MM.1S (cell line): Measurements from ENCODE around the gene PPP5C.
"Not testable (repeated sequence)": the region's sequence is repeated elsewhere in the genome, so short reads cannot be mapped to it uniquely, and the experiment has no call there.

ENCODE experiments used
- DNase-seq: peaks from one replicate; pipeline ENCODE4 v3.0.0-alpha.2; 2015
- H2AFZ ChIP-seq: fragments of 300-600 bp; sonication (generic); 2 replicates; pipeline ENCODE4 v1.6.0; 2016; ENCODE audit warnings: antibody characterized with exemption, low read length
- H3F3A ChIP-seq: fragments of 300-600 bp; sonication (generic); 2 replicates; pipeline ENCODE4 v1.6.1; 2016; ENCODE audit warnings: mild to moderate bottlenecking, antibody characterized with exemption, low read length, moderate library complexity, mixed read lengths; ENCODE audit not compliant: insufficient read depth
- H3K27ac ChIP-seq: fragments of 300-600 bp; sonication (generic); 2 replicates; pipeline ENCODE4 v1.5.1; 2016; ENCODE audit warnings: mild to moderate bottlenecking, low read length
- H3K27me3 ChIP-seq: fragments of 300-600 bp; sonication (generic); replicated peaks from 2 replicates; pipeline ENCODE4 v1.6.0; 2016; ENCODE audit warnings: low read length; ENCODE audit not compliant: insufficient read depth
- H3K36me3 ChIP-seq: fragments of 300-600 bp; sonication (generic); replicated peaks from 2 replicates; pipeline ENCODE4 v1.6.1; 2016; ENCODE audit warnings: mild to moderate bottlenecking, low read length, mixed read lengths; ENCODE audit not compliant: insufficient read depth
- H3K4me1 ChIP-seq: fragments of 300-600 bp; sonication (generic); 2 replicates; pipeline ENCODE4 v1.6.1; 2016; ENCODE audit warnings: low read length, mixed read lengths
- H3K4me2 ChIP-seq: fragments of 300-600 bp; sonication (generic); 2 replicates; pipeline ENCODE4 v1.6.0; 2016; ENCODE audit warnings: low read depth, low read length
- H3K4me3 ChIP-seq: fragments of 300-600 bp; sonication (generic); 2 replicates; pipeline ENCODE4 v1.5.1; 2016; ENCODE audit warnings: low read length, mixed read lengths
- H3K79me2 ChIP-seq: fragments of 300-600 bp; sonication (generic); 2 replicates; pipeline ENCODE4 v1.6.1; 2016; ENCODE audit warnings: mixed run types, low read length, mixed read lengths
- H3K9ac ChIP-seq: fragments of 300-600 bp; sonication (generic); 2 replicates; pipeline ENCODE4 v1.6.1; 2016; ENCODE audit warnings: low read length, mixed read lengths
- H3K9me2 ChIP-seq: fragments of 300-600 bp; sonication (generic); replicated peaks from 2 replicates; pipeline ENCODE4 v1.6.1; 2016; ENCODE audit warnings: mild to moderate bottlenecking, low read length, mixed read lengths; ENCODE audit not compliant: insufficient read depth
- H3K9me3 ChIP-seq: fragments of 300-600 bp; sonication (generic); replicated peaks from 2 replicates; pipeline ENCODE4 v1.6.1; 2016; ENCODE audit warnings: mild to moderate bottlenecking, low read length, mixed read lengths; ENCODE audit not compliant: insufficient read depth
- H4K20me1 ChIP-seq: fragments of 300-600 bp; sonication (generic); 2 replicates; pipeline ENCODE4 v1.6.1; 2016; ENCODE audit warnings: mild to moderate bottlenecking, low read length, moderate library complexity, mixed read lengths; ENCODE audit not compliant: insufficient read depth
- CTCF ChIP-seq: fragments of 300-600 bp; sonication (generic); IDR thresholded peaks from 2 replicates; pipeline ENCODE4 v1.5.1; 2016; ENCODE audit warnings: antibody characterized with exemption, low read length, mixed read lengths
- EZH2 ChIP-seq: fragments of 300-600 bp; sonication (generic); optimal IDR thresholded peaks from 2 replicates; pipeline ENCODE3; 2017; ENCODE audit warnings: low read depth, mild to moderate bottlenecking, antibody characterized with exemption, low read length, mixed read lengths
- EZH2phosphoT487 ChIP-seq: fragments of 300-600 bp; sonication (generic); IDR thresholded peaks from 2 replicates; pipeline ENCODE4 v1.6.1; 2018; ENCODE audit warnings: antibody characterized with exemption, low read length

The PPP5C gene

GRCh38 chr19:46374536-46375475, 27.9 kb downstream of the PPP5C start:
- Histone ChIP-seq H3K27me3 (no peaks in the 10 kb centered on the region), H2AFZ (no peak overlapping the region), H4K20me1 (no peaks in the 10 kb centered on the region), H3K4me1 (no peaks in the 10 kb centered on the region), H3F3A (no peaks in the 10 kb centered on the region), H3K9me3 (no peaks in the 10 kb centered on the region), H3K4me3 (no peak overlapping the region), H3K4me2 (no peak overlapping the region), H3K79me2 (peaks cover 51% of the 10 kb centered on the region), H3K9me2 (no peaks in the 10 kb centered on the region), H3K27ac (no peak overlapping the region), H3K9ac (no peak overlapping the region), H3K36me3 (no peaks in the 10 kb centered on the region)
- no peak for DNase-seq
- TF ChIP-seq EZH2phosphoT487 (no peak), CTCF (no peak), EZH2 (no peak)

- H4K20me1 ChIP-seq, H3K27me3 ChIP-seq, H2AFZ ChIP-seq, H3K9me3 ChIP-seq, H3K27ac ChIP-seq, H3K4me2 ChIP-seq, H3K36me3 ChIP-seq, H3F3A ChIP-seq, H3K9ac ChIP-seq, H3K4me3 ChIP-seq, H3K4me1 ChIP-seq, H3K9me2 ChIP-seq, DNase-seq: not testable (repeated sequence)
- peaks cover 45% of the 10 kb centered on the region for H3K79me2 ChIP-seq
These were observed 28.7 kb downstream of the PPP5C start for GRCh38 chr19:46375476-46376067.

GRCh38 chr19:46376241-46377153, 29.6 kb downstream of the PPP5C start:
- no peaks in the 10 kb centered on the region for H3K9me3 ChIP-seq
- no peak overlapping the region for H3K4me2 ChIP-seq
- H2AFZ ChIP-seq: no peak overlapping the region
- no peak overlapping the region for H3K9ac ChIP-seq
- no peaks in the 10 kb centered on the region for H3K9me2 ChIP-seq
- TF ChIP-seq CTCF (no peak), EZH2 (no peak), EZH2phosphoT487 (no peak)
- H3K4me3 ChIP-seq: no peak overlapping the region
- no peak overlapping the region for H3K27ac ChIP-seq
- no peaks in the 10 kb centered on the region for H3K27me3 ChIP-seq
- H4K20me1 ChIP-seq: no peaks in the 10 kb centered on the region
- H3K4me1 ChIP-seq: no peaks in the 10 kb centered on the region
- H3K79me2 ChIP-seq: peaks cover 37% of the 10 kb centered on the region
- H3K36me3 ChIP-seq: no peaks in the 10 kb centered on the region
- H3F3A ChIP-seq: no peaks in the 10 kb centered on the region
- no peak for DNase-seq
